Left lung (tissue), 10 donors: Measurements from ENCODE around the gene KSR2. TPM values are rescaled to one million over a fixed set of nuclear protein-coding genes. Genes with fewer than 3 reads are reported as not detected.

Source experiments
- ATAC-seq: fragments of 200-7000 bp; cut with Tn5 transposase; one replicate; pipeline ENCODE4 v1.9.1; 2020; ENCODE audit warnings: moderate library complexity
- DNase-seq, 4 donors: peaks; one replicate each; pipeline ENCODE4 v3.0.0-alpha.2; 2013 to 2020
- H3K27ac ChIP-seq, 2 donors: fragments of 200-600 bp; sonication (generic) in 1 of 2; one replicate each; pipeline versions ENCODE4 v1.5.0 to v1.8.0; 2020 to 2021
- H3K27me3 ChIP-seq, 2 donors: fragments of 200-600 bp; sonication (generic) in 1 of 2; one replicate each; pipeline versions ENCODE4 v1.5.0 to v1.8.0; 2020 to 2021
- H3K36me3 ChIP-seq, 2 donors: fragments of 200-600 bp; sonication (generic) in 1 of 2; one replicate each; pipeline versions ENCODE4 v1.5.0 to v1.8.0; 2020 to 2021
- H3K4me1 ChIP-seq, 2 donors: fragments of 200-600 bp; one replicate each; pipeline ENCODE4 v1.8.0; 2021
- H3K4me3 ChIP-seq, 2 donors: fragments of 200-600 bp; sonication (generic) in 1 of 2; one replicate each; pipeline versions ENCODE4 v1.5.0 to v1.8.0; 2020 to 2021; ENCODE audit warnings: mild to moderate bottlenecking in 1 of 2
- H3K9me3 ChIP-seq, 2 donors: fragments of 200-600 bp; sonication (generic) in 1 of 2; one replicate each; pipeline versions ENCODE4 v1.5.0 to v1.8.0; 2020 to 2021
- intact Hi-C, 2 donors: fragments of 100-400 bp; cut with DNase I; formaldehyde crosslinking; loops; one replicate each; pipeline versions ENCODE4 v1.11.2 to v1.14.2; 2022
- polyA plus RNA-seq, 6 donors: library from polyadenylated mRNA; unstranded; fragments of 120-200 nt; gene quantifications; one replicate each; pipeline ENCODE4 v1.2.1, GENCODE V29; 2013; ENCODE audit not compliant: insufficient read length in 6 of 6
- total RNA-seq, 2 donors: library from RNA; stranded (reverse); fragmentation: NEBNext Ultra II Directional; extraction: Animal tissue kit (Norgen Biotek cat#: 25700); gene quantifications; one replicate each; pipeline ENCODE4 v1.2.1, GENCODE V29; 2021
- TF ChIP-seq, protein P1 (sequence below), 2 donors: fragments of 200-600 bp; sonication (generic) in 1 of 2; IDR thresholded peaks; one replicate each; pipeline versions ENCODE4 v1.5.0 to v1.8.0; 2021; ENCODE audit warnings: antibody characterized with exemption in 2 of 2
- donor health status: DM: no; HTN: yes; CAD: no.
- donor health status: DM: no; HTN: no; CAD: no.

KSR2 gene
- total and polyA plus RNA-seq, 8 donors, result 0.28 to 1.4 (median 0.41) TPM

DNA sequence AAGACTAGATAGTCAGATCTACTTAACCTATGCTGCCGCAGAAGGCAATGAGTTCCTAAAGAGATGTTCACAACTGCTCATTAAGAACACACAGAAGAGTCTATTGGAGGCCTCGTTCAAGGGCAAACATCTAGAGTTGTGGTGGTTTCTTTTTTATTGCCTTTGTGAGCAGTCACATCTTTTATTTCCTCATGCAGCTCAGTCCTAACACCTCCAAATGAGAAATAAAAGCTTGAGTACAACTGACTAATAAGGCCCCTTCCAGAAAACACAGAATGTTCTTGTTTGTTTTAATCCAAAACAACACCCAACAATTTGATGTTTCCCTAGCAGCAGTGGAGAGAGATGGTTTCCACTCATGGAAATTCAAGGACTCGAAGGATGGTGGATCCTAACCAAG lies 483.9 kb downstream of the KSR2 start:
- DNase-seq (no peak), ATAC-seq (no peak)
- intact Hi-C loops, result no loop called here
- TF ChIP-seq, protein P1, sequence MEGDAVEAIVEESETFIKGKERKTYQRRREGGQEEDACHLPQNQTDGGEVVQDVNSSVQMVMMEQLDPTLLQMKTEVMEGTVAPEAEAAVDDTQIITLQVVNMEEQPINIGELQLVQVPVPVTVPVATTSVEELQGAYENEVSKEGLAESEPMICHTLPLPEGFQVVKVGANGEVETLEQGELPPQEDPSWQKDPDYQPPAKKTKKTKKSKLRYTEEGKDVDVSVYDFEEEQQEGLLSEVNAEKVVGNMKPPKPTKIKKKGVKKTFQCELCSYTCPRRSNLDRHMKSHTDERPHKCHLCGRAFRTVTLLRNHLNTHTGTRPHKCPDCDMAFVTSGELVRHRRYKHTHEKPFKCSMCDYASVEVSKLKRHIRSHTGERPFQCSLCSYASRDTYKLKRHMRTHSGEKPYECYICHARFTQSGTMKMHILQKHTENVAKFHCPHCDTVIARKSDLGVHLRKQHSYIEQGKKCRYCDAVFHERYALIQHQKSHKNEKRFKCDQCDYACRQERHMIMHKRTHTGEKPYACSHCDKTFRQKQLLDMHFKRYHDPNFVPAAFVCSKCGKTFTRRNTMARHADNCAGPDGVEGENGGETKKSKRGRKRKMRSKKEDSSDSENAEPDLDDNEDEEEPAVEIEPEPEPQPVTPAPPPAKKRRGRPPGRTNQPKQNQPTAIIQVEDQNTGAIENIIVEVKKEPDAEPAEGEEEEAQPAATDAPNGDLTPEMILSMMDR (IDR thresholded peaks at IDR 0.05), result no peak
- Histone ChIP-seq H3K27me3 (peaks cover 0 to 4% of the 10 kb centered on the region in 2 donors), H3K9me3 (no peaks in the 10 kb centered on the region), H3K4me3 (no peak overlapping the region), H3K36me3 (no peaks in the 10 kb centered on the region), H3K27ac (no peak overlapping the region), H3K4me1 (no peaks in the 10 kb centered on the region)

DNA sequence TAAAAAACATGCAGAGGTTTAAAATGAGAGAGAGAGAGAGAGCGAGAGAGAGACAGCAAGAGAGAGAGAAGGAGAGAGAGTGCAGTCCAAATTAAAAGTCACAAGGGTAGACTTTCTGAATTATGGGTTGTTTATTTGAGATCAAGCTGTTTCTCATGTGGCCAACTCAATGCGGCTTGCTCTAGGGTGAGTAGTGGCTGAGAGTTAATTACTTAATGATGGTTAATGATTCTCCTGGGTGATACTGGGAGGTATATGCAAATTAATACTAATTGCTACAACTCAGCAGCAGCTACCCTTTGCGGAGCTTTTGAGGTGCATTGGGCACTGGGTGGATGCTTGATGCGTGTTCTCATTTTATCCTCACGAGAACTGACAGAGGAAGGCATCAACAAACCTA lies 485.3 kb downstream of the KSR2 start:
- ATAC-seq (no peak), DNase-seq (no peak)
- H3K36me3 ChIP-seq, result no peaks in the 10 kb centered on the region
- no peak overlapping the region for H3K27ac ChIP-seq
- peaks cover 0 to 4% of the 10 kb centered on the region in 2 donors for H3K27me3 ChIP-seq
- TF ChIP-seq, protein P1 (IDR thresholded peaks at IDR 0.05), result no peak
- no peaks in the 10 kb centered on the region for H3K9me3 ChIP-seq
- H3K4me1 ChIP-seq, result no peaks in the 10 kb centered on the region
- intact Hi-C loops, result no loop called here
- no peak overlapping the region for H3K4me3 ChIP-seq

- DNase-seq, result no peak
- TF ChIP-seq, protein P1 (IDR thresholded peaks at IDR 0.05), result no peak
- Histone ChIP-seq H3K27me3 (peaks cover 0 to 4% of the 10 kb centered on the region in 2 donors), H3K27ac (no peak overlapping the region), H3K36me3 (no peaks in the 10 kb centered on the region), H3K4me1 (no peaks in the 10 kb centered on the region), H3K4me3 (no peak overlapping the region), H3K9me3 (no peaks in the 10 kb centered on the region)
- no peak for ATAC-seq
- intact Hi-C loops, result no loop called here
Observed at GRCh38 chr12:117481470-117481869, 487.3 kb downstream of the KSR2 start.

DNA sequence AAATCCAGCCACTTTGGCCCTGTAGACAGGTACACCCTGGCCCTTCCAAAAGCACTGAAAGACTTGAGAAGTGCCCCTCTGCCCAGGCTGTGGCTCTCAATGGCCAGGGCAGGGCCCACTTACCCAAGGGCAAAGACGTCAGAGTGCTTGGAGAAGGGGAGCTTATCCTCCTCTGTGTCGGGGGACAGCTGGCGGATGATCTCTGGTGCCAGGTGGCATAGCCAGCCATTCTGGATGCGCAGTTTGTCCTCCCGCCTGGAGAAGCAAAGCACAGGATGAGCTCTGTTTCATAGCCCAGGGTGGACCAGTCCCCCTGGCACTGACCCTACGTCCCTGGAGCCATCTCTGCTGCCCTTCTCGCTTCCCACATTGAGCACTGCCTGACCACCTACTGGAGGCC lies 492.4 kb downstream of the KSR2 start:
- intact Hi-C loops, result no loop called here
- no peak overlapping the region for H3K27ac ChIP-seq
- DNase-seq, result no peak

GRCh38 chr12:117473856-117474255 lies 494.9 kb downstream of the KSR2 start:
- H3K4me1 ChIP-seq, result no peaks in the 10 kb centered on the region
- intact Hi-C loops, result no loop called here
- H3K27me3 ChIP-seq, result no peaks in the 10 kb centered on the region
- H3K4me3 ChIP-seq, result no peak overlapping the region
- H3K27ac ChIP-seq, result no peak overlapping the region
- DNase-seq (no peak), ATAC-seq (no peak)
- TF ChIP-seq, protein P1 (IDR thresholded peaks at IDR 0.05), result no peak
- peaks cover 0 to 10% of the 10 kb centered on the region in 2 donors for H3K9me3 ChIP-seq
- H3K36me3 ChIP-seq, result no peaks in the 10 kb centered on the region

More for the DNA sequence above, 492.4 kb downstream of the KSR2 start:
- H3K9me3 ChIP-seq, result no peaks in the 10 kb centered on the region
- no peak for ATAC-seq
- no peaks in the 10 kb centered on the region for H3K27me3 ChIP-seq
- H3K4me3 ChIP-seq, result no peak overlapping the region
- H3K4me1 ChIP-seq, result no peaks in the 10 kb centered on the region
- TF ChIP-seq, protein P1 (IDR thresholded peaks at IDR 0.05), result no peak
- H3K36me3 ChIP-seq, result no peaks in the 10 kb centered on the region
